ENCODE measurements around the gene NRSN2. TPM values are rescaled to one million over a fixed set of nuclear protein-coding genes. Genes with fewer than 3 reads are reported as not detected.

The NRSN2 gene
- total and polyA plus RNA-seq, 2 donors (not counting 1 experiment from before 2014, with no cell fraction given): 5.0 to 8.6 TPM

DNA sequence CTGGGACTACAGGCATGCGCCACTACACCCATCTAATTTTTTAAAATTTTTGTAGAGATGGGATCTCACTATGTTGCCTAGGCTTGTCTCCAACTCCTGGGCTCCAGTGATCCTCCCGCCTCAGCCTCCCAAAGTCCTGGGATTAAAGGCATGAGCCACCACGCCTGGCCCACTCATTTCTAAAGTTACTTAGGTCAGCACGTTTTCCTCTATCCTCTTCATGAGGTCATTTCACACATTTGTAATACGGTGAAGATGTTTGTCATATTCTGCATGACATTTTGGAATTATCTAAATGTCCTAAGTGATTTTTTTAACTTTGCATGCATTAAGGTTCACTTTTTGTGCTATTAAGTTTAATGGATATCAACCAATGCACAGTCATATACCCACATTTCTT lies 33.5 kb upstream of the NRSN2 start:
- no peak overlapping the region for H2AFZ ChIP-seq (ENCODE audit: insufficient read depth, low read depth, low read length, poor library complexity, severe bottlenecking)
- 100% methylated on average over 2 of the region's 5 CpGs for WGBS (ENCODE audit: insufficient coverage)
- no peaks in the 10 kb centered on the region for H3K36me3 ChIP-seq (replicated peaks in 1 of 2; ENCODE audit: control extremely low read depth in 1 of 2, control insufficient read depth in 1 of 2, extremely low read depth in 1 of 2, insufficient read depth in 2 of 2, low read length in 1 of 2)
- no peak overlapping the region for H3K4me2 ChIP-seq (replicated peaks; ENCODE audit: low read depth, low read length, poor library complexity, severe bottlenecking)
- H3K79me2 ChIP-seq (ENCODE audit: control insufficient read depth, insufficient read depth, low read length): no peaks in the 10 kb centered on the region
- no peaks in the 10 kb centered on the region for H3K27me3 Mint-ChIP-seq
- H3K27ac Mint-ChIP-seq: no peak overlapping the region
- no peaks in the 10 kb centered on the region for H3K27me3 ChIP-seq (replicated peaks in 1 of 4; ENCODE audit: control extremely low read depth in 1 of 4, control insufficient read depth in 3 of 4, insufficient read depth in 4 of 4, low read length in 3 of 4)
- H3K9me3 Mint-ChIP-seq (ENCODE audit: insufficient read depth): no peaks in the 10 kb centered on the region
- intact Hi-C loops (cut with micrococcal nuclease): no loop called here
- peaks cover 10 to 13% of the 10 kb centered on the region in 2 donors for H3K4me1 ChIP-seq (ENCODE audit: control insufficient read depth in 2 of 2, insufficient read depth in 2 of 2, low read length in 2 of 2)
- no peaks in the 10 kb centered on the region for H4K20me1 ChIP-seq (ENCODE audit: control insufficient read depth, insufficient read depth, low read length, poor library complexity, severe bottlenecking)
- no peak for TF ChIP-seq CTCF (IDR thresholded peaks at IDR 0.05)
- TF ChIP-seq EZH2 (IDR thresholded peaks at IDR 0.05; ENCODE audit: borderline replicate concordance, insufficient read depth, low read depth, low read length, poor library complexity, severe bottlenecking): no peak
- no peak overlapping the region for H3K27ac ChIP-seq (ENCODE audit: low read length in 2 of 2)
- ChIA-PET CTCF (no interaction called here), POLR2A (no interaction called here)
- peaks cover 16% of the 10 kb centered on the region for H3K4me1 Mint-ChIP-seq
- no peak overlapping the region for H3K4me3 Mint-ChIP-seq
- H3K9me3 ChIP-seq (ENCODE audit: control extremely low read depth in 1 of 3, control insufficient read depth in 2 of 3, insufficient read depth in 1 of 3, low read length in 2 of 3): peaks cover 0 to 4% (median 0%) of the 10 kb centered on the region in 3 donors
- no peak for DNase-seq
- ATAC-seq (ENCODE audit: low read depth): no peak
- H3K9ac ChIP-seq (ENCODE audit: low read length): no peak overlapping the region
- H3K4me3 ChIP-seq (ENCODE audit: control extremely low read depth in 1 of 5, extremely low read depth in 1 of 5, insufficient read depth in 1 of 5, low read depth in 2 of 5, low read length in 4 of 5): no peak overlapping the region

GRCh38 chr20:313948-314347 lies 33.0 kb upstream of the NRSN2 start:
- Histone ChIP-seq H3K4me3 (ENCODE audit: control extremely low read depth in 1 of 5, extremely low read depth in 1 of 5, insufficient read depth in 1 of 5, low read depth in 2 of 5, low read length in 4 of 5) (no peak overlapping the region), H4K20me1 (ENCODE audit: control insufficient read depth, insufficient read depth, low read length, poor library complexity, severe bottlenecking) (no peaks in the 10 kb centered on the region), H3K79me2 (ENCODE audit: control insufficient read depth, insufficient read depth, low read length) (no peaks in the 10 kb centered on the region), H3K4me2 (replicated peaks; ENCODE audit: low read depth, low read length, poor library complexity, severe bottlenecking) (no peak overlapping the region), H2AFZ (ENCODE audit: insufficient read depth, low read depth, low read length, poor library complexity, severe bottlenecking) (no peak overlapping the region), H3K9me3 (ENCODE audit: control extremely low read depth in 1 of 3, control insufficient read depth in 2 of 3, insufficient read depth in 1 of 3, low read length in 2 of 3) (peaks cover 0 to 4% (median 0%) of the 10 kb centered on the region in 3 donors), H3K27me3 (replicated peaks in 1 of 4; ENCODE audit: control extremely low read depth in 1 of 4, control insufficient read depth in 3 of 4, insufficient read depth in 4 of 4, low read length in 3 of 4) (no peaks in the 10 kb centered on the region), H3K36me3 (replicated peaks in 1 of 2; ENCODE audit: control extremely low read depth in 1 of 2, control insufficient read depth in 1 of 2, extremely low read depth in 1 of 2, insufficient read depth in 2 of 2, low read length in 1 of 2) (no peaks in the 10 kb centered on the region), H3K4me1 (ENCODE audit: control insufficient read depth in 2 of 2, insufficient read depth in 2 of 2, low read length in 2 of 2) (peaks cover 10 to 13% of the 10 kb centered on the region in 2 donors), H3K9ac (ENCODE audit: low read length) (no peak overlapping the region), H3K27ac (ENCODE audit: low read length in 2 of 2) (no peak overlapping the region)
- ChIA-PET CTCF (interaction anchor here (1.4 to 1.7 kb wide), 2 partner anchors 10 to 16 kb away, joined by 4 to 5 read pairs; no protein-coding TSS in a partner anchor), POLR2A (no interaction called here)
- no peak overlapping the region for H3K27ac Mint-ChIP-seq
- ATAC-seq (ENCODE audit: low read depth) (no peak), DNase-seq (no peak)
- TF ChIP-seq CTCF (IDR thresholded peaks at IDR 0.05): no peak
- no peak for TF ChIP-seq EZH2 (IDR thresholded peaks at IDR 0.05; ENCODE audit: borderline replicate concordance, insufficient read depth, low read depth, low read length, poor library complexity, severe bottlenecking)
- H3K9me3 Mint-ChIP-seq (ENCODE audit: insufficient read depth): no peaks in the 10 kb centered on the region
- peaks cover 16% of the 10 kb centered on the region for H3K4me1 Mint-ChIP-seq
- H3K4me3 Mint-ChIP-seq: no peak overlapping the region
- intact Hi-C loops (cut with micrococcal nuclease): no loop called here
- no peaks in the 10 kb centered on the region for H3K27me3 Mint-ChIP-seq
